ENCODE measurements around the gene HAUS6.

DNA sequence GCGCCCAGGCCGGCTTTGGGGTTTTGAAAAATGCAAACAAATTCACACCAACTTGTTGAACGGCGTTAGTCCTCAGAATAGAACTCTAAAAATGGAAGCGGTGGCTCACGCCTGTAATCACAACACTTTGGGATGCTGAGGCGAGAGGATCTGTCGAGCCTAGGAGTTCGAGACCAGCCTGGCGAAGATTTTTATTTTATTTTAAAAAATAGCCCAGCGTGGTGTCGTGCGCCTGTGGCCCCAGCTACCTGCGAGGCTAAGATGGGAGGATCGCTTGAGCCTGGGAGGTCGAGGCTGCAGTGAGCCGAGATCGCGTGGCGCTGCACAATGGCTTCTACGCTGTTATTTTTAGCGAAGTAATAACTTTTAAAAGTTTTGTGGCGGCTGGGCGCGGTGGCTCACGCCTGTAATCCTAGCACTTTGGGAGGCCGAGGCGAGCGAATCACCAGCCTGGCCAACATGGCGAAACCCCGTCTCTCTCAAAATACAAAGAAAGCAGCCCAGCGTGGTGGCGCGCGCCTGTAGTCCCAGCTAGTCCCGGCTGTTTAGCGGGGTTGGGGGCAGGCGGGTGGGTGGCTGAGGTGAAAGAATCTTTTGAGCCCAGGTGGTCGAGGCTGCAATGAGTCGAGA, 25.3 kb upstream of the HAUS6 start:
- TF ChIP-seq, protein P1, sequence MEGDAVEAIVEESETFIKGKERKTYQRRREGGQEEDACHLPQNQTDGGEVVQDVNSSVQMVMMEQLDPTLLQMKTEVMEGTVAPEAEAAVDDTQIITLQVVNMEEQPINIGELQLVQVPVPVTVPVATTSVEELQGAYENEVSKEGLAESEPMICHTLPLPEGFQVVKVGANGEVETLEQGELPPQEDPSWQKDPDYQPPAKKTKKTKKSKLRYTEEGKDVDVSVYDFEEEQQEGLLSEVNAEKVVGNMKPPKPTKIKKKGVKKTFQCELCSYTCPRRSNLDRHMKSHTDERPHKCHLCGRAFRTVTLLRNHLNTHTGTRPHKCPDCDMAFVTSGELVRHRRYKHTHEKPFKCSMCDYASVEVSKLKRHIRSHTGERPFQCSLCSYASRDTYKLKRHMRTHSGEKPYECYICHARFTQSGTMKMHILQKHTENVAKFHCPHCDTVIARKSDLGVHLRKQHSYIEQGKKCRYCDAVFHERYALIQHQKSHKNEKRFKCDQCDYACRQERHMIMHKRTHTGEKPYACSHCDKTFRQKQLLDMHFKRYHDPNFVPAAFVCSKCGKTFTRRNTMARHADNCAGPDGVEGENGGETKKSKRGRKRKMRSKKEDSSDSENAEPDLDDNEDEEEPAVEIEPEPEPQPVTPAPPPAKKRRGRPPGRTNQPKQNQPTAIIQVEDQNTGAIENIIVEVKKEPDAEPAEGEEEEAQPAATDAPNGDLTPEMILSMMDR (CRISPR knock-in tag; IDR thresholded peaks at IDR 0.05) = no peak
- TF ChIP-seq MTA1 (CRISPR knock-in tag; IDR thresholded peaks at IDR 0.05; ENCODE audit: borderline replicate concordance) (no peak), ZNF629 (CRISPR knock-in tag; conservative IDR thresholded peaks at IDR 0.05) (no peak), RAD51 (IDR thresholded peaks at IDR 0.05; ENCODE audit: borderline replicate concordance) (no peak), TP53 (CRISPR knock-in tag; conservative IDR thresholded peaks at IDR 0.05) (no peak), ZNF33A (CRISPR knock-in tag; IDR thresholded peaks at IDR 0.05; ENCODE audit: borderline replicate concordance) (no peak), RFX5 (IDR thresholded peaks at IDR 0.05; ENCODE audit: low read depth, low read length) (no peak), NR2C2 (CRISPR knock-in tag; IDR thresholded peaks at IDR 0.05; ENCODE audit: borderline replicate concordance) (no peak), JARID2 (CRISPR knock-in tag; IDR thresholded peaks at IDR 0.05; ENCODE audit: insufficient replicate concordance) (no peak), ATF1 (CRISPR knock-in tag; IDR thresholded peaks at IDR 0.05) (no peak), ZSCAN21 (CRISPR knock-in tag; IDR thresholded peaks at IDR 0.05; ENCODE audit: borderline replicate concordance) (no peak)
- TF ChIP-seq, protein P2, sequence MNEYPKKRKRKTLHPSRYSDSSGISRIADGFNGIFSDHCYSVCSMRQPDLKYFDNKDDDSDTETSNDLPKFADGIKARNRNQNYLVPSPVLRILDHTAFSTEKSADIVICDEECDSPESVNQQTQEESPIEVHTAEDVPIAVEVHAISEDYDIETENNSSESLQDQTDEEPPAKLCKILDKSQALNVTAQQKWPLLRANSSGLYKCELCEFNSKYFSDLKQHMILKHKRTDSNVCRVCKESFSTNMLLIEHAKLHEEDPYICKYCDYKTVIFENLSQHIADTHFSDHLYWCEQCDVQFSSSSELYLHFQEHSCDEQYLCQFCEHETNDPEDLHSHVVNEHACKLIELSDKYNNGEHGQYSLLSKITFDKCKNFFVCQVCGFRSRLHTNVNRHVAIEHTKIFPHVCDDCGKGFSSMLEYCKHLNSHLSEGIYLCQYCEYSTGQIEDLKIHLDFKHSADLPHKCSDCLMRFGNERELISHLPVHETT (CRISPR knock-in tag; conservative IDR thresholded peaks at IDR 0.05) = no peak; the same call in 1 of the 2 replicates
- TF ChIP-seq, protein P3, sequence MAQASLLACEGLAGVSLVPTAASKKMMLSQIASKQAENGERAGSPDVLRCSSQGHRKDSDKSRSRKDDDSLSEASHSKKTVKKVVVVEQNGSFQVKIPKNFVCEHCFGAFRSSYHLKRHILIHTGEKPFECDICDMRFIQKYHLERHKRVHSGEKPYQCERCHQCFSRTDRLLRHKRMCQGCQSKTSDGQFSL (CRISPR knock-in tag; IDR thresholded peaks at IDR 0.05) = no peak

All from HepG2 (cell line).